GM18517 (cell line): Measurements from ENCODE around the gene TSFM.
A peak's percentile ranks its signal among the peaks of the same experiment; 100 is the strongest.

Source experiments
- ATAC-seq: cut with Tn5 transposase; IDR thresholded peaks from one replicate; pipeline ENCODE4 v1.9.1; 2021; ENCODE audit warnings: mild to moderate bottlenecking, moderate library complexity; ENCODE audit not compliant: unreplicated experiment

The TSFM gene

DNA sequence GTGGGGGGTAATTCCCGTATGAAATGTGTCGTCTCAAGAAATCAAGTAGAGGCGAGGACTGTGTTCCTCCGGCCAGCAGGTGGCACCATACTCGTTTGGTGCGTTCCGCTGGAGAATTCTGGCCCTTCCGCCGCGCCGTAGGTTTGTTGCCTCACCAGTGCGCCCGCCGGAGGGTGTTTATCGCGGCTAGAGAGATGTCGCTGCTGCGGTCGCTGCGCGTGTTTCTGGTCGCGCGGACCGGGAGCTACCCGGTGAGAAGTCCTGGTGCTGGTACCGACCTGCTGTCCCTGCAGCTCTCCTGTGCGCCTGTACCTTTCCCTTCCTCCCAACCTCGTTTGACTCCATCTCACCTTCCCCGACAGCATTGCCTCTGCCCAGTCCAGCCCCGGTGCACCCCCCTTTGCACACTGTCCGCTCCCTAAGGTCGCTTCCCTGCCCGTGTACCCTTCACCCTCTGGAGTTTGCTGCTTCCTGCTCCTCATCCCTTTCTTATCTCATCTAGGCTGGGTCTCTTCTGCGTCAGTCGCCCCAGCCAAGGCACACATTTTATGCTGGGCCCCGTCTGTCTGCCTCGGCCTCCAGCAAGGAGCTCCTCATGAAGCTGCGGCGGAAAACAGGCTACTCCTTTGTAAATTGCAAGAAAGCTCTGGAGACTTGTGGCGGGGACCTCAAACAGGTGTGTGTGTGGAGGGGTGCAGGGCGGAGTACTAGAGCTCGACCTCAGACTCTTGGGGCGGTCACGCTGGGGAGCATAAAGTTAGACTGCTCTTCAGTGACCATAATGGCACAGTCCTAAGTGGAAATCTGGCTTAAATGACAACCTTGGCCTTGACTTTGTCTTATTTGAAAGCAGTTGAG lies at the start of gene TSFM:
Gene TSFM, plus strand, starts transcription at position 180 of the 858 bp plus-strand sequence. Its CDS starts 15 bp downstream, at position 195.
- peak; percentile 89 for ATAC-seq

DNA sequence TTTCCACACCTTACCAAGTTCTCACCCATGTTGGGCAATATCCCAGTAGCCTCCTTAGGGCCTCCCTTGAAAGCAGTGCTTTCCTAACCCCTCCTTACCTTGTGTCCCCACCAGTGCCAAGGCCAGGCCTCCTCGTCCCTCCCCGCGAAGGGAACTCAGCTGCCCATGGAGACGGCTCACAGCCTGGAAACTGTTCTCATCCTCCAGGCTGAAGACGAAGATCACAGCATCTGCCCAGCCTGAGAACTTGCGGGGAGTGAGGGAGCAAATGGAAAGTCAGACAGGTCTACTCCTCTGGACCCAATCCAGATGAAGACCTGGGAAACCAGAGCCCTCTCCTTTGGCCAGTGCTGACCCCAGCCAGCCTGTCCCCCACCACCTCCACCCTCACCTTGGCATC lies 48.7 kb upstream of the TSFM start:
- ATAC-seq, result no peak

DNA sequence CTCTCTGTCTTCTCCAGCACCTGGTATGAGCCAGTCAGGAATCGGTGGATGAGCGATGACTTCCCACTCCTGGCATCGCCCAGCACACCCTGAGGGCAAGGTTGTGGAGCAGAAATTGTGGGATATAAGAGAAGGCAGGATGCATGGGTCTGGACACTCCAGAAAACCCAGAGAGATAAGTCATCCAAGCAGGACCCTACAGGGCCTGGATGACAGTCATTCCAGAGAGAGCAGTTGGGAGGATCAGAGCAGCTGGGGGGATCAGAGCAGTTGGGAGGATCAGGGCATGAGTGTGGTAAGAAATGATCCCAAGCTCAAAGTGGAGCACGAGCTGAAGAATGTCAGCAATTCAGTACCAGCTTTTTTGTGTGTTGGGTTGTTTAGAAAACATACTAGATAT lies 48.0 kb upstream of the TSFM start:
- no peak for ATAC-seq

DNA sequence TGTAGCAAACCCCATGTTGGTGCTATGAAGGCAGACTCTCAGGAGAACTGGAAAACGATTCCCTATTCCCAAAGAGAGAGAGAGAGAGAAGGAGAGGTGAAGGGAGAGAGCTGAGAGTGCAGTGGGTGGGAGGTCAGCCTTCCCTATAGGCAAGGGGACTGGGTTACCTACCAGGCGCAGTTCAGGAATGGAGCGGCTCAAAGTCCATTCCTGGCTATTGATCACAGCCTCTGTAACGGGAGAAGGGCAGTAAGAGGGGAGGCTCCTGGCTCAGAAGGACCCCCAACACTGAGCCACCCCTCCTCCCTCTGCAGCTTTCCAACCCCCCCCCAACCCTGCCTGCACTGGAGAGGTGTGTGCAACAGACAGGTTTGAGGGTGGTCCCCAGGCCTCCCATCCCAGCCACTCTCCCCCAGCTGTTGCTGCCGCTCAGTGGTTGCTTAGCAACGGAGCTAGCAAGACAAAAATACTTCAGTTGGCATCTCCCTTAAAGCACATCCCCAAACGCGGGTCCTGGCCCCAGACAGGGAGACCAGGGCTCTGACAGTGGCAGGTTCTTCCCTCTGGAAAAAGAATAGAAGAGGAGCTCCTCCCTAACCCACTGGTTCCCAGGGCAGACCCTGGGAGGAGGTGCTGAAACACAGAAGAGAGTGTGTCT lies 47.3 kb upstream of the TSFM start:
- no peak for ATAC-seq

DNA sequence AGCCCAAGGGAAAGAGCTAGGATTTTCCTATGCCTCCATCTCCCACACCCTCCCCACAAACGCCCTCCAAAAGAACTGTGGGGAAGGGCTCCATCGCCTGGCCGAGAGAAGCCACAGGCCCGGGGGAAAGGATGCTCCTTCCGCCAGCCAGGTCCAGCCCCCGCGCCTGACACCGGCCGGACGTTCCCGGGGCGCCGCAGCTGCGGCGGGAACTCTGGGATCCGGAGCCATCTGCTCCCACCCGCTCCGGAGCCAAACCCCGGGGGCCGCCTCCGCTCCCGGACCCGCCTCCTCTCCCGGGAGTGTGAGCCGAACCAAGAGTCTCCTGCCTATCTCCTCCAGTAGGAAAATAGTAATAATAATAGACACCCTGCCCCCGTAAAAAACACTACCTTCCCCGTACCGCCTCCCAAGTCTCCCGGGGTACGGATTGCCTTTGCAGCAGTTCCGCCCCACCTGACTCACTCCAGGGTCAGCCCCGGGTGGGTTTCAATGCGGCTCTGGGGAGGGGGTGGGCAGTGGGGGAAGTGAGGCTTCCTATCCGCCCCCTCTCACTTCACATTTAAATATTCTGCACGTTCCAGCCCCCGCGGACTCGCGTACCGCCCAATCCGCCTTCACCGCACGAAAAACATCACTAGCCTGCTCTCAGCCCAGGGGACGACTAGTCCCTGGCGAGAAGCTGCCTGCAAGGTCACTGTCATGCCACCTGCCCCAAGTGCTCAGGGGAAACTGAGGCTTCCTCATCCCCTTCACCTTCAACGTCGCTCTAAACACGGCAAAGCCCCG lies 46.4 kb upstream of the TSFM start:
- no peak for ATAC-seq

DNA sequence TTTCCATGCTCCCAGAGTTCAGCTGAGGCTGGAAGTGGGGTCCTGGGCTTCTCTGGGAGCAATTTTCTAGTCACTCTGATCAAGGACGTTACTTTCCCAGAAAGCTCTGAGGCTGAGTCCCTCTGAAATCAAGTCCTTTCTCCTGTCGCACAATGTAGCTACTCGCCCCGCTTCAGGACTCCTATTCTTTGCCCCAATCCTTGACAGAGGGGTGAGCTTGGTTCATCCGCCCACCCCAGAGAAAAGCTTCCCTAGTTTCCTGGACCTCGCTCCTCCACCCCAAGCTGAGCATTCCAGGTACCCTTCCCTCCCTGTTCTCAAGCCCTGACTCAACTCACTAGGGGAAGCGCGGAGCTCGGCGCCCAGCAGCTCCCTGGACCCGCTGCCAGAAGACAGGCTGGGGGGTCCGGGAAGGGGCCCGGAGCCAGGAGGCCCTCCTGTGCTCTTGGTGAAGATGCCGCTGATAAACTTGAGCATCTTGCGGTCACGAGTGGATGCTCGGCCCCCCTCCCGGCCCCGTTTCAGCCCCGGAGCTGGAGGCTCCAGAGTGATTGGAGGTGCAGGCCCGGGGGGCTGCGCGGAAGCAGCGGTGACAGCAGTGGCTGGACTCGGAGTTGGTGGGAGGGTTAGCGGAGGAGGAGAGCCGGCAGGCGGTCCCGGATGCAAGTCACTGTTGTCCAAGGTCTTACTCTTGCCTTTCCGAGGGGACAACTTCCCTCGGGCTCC lies 45.7 kb upstream of the TSFM start:
- ATAC-seq, result no peak

DNA sequence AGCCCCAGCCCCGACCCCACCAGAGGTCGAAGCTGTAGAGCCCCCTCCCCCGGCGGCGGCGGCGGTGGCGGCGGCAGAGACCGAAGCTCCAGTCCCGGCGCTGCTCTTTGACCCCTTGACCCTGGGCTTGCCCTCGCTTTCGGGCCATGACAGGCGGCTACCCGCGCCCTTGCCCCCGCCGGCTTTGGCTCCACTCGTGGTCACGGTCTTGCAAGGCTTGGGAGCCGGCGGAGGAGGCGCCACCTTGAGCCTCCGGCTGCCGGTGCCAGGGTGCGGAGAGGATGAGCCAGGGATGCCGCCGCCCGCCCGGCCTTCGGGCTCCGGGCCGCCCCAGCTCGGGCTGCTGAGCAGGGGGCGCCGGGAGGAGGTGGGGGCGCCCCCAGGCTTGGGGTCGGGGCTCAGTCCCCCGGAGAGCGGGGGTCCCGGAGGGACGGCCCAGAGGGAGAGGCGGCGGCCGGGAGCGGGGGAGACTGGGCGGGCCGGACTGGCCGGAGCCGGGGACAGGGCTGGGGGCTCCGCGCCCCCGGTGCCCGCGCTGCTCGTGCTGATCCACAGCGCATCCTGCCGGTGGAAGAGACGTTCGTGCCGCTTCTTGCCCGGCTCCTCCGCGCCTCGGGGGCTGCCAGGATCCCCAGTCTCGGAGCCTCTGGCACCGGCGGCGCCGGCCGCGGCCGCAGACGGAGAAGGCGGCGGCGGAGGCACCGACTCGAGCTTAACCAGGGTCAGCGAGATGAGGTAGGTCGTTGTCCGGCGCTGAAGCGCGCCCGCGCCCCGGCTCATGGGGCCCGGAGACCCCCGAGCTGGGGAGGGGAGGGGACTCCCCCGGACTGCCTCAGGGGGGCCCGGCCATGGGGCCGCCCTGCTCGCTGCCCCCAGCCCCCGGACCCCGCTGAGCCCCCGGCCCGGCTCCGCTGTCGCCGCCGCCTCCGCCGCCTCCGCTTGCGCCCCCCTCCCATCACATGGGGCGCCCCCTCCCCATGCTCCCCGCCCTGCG lies 44.8 kb upstream of the TSFM start:
- ATAC-seq, result no peak

DNA sequence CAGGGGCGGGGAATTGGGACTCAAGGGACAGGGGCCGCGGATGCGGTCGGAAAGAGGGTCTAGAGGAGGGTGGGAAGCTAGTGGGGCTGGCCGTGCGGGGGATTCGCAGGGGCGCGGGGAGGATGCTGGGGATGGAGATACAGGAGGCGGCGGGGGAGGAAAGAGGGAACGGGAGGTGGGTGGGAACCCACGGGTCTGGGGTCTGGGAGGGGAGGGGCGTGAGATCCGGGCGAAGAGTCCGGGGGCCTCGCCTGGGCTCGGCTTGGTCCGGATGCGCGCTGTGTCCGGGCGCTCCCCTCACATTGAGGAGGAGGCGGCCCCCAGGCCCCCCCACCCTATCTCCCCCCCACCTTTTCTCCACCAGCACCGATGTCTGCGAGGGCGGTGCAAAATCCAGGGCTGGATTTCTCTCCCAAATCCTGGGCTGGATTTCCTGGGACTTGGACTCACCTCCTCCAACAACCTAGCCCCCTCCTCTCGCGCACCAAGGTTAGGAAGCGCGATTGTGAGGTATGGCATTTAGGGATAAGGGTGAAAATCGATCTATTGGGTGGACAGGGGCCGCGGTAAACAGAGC lies 43.8 kb upstream of the TSFM start, which contains the start of gene AGAP2:
Gene AGAP2, minus strand, starts transcription at position 82 of the 577 bp plus-strand sequence. CDS start 496 bp downstream, outside the sequence.
- no peak for ATAC-seq

DNA sequence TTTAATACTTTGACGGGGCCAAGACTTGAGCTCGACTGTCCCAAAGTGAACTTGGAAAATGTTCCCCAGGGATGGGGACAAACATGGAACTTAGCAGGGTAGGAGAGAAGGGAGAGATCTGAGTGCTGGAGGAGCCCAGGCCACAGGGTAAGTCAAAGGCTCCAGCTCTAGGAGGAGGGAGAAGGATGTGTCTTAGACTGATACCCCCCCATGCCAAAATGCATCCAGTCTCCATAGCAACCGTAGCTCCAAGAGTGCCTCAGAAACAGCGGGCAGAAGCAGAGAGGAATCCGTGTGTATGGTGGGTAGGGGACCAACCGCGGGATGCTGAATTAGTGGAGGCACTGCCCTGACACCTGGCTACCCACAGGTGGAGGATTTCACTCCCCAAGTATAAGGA lies 43.2 kb upstream of the TSFM start:
- no peak for ATAC-seq

DNA sequence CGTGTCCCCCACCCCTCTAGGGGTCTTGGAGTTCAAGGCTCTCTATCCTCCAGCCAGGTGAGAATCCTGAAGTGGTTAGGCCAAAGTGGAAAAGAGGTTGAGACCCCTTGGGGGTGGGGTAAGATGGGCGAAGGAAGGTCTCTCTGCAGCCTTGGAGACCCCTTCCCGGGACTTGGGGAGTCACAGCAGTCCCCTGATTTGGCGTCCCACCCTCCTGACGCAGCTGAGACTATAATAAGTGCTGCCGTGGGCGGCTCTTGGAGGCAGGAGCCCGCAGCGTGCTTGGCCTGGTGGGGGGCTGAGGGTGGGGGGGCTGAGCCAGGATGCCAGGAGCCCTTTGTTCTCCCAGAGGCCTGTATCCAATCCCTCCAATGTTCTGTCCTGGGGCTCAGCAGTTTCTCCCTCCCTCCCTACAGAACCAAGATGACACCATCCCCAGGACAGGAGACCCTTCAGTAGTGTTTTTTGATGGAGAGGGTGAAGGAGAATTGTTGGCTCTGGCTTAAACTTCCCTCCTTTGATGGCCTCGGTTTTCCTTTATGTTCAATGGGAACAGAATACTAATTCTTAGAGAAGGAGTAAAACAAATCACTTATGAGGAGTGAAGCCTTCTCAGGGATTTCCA lies 42.6 kb upstream of the TSFM start:
- no peak for ATAC-seq

DNA sequence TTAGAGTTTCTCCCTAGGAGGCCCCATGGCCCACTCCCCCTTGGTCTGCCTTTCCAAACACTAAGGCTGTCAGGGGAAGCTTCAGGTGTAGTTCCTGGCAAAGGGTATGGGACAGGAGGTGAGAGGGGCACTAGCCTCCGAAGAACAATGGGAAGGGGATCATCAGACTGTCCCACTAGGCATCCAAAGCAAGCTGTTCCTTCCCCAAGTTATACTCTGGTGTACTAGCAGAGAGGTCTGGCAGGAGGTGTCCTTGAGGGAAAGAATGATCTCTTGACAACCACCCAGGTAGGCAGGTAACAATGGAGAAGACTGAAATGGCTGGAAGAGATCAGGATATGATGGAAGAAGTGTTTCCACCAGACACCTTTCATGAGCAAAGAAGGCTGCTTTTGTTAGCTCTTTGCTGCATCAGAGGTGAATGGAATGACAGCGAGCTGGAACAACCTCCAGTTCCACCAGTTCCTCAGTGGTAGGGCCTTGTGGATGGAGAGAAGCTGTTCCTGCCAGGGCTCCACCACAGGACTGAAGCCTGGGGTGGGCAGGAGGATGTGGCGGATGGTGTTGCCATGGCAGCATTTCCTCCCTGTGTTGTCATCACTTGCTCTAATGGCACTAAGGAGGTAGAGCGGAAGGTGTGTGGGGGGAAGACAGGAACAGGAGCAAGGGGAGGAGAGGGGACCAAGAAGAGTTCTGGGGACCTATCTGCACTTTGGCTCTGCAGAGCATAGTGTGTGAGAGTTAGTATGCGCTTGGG lies 41.8 kb upstream of the TSFM start:
- ATAC-seq, result peak; percentile 44

DNA sequence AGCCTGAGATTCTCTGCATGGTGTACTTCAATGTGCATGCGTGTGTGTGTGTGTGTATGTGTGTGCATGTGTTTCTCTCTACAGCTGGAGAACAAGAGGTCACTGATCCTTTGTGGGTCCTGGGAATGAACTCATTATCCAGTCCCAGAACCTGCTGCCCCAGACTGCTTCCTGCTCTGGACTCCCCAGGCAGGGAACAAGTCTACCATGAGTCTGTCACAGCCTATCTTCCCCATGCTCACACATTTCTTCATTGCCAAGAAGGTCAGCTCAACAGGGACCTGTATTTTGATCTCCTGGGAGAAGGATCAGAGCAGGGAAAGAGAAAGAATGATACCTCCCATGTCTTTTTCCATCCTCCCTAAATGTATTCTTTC lies 41.2 kb upstream of the TSFM start:
- ATAC-seq, result no peak

DNA sequence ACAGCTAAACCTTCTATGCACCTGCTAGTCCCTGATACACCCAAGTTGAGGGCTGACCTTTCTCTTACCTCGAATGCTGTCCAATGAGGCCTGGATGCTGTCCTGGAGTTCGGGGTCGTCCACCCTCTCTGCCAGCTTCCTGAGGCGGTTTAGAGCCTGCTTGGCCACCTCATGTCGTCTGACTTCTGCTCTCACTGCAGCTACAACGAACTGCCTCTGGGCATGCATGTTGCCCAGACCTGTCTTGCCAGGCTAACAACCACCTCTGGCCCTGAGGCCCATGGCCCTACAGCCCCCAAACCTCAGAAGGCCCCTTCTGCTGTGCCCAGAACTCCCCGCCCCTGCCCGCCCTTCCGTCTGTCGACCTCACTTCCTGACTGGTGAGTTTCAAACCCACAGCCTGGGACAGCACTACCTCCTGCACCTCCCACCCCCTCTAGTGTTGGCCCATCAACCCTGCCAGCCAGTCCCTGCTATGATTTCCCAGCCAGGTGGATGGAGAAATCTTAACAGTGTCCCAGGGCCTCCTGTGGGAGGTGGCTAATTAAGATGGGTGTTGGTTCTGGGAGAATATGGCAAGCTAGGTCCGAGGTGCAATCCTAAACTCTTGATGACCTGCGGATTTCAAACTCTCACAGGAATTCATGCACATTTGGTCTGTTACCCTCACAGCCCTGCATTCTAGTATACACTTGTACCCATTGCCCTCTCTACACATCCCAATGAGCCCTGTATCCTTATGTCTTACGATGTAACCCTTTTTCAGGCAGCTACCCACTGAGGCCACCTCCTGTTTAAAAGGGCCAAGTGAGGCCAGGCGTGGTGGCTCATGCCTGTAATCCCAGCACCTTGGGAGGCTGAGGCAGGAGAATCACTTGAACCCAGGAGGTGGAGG lies 40.5 kb upstream of the TSFM start:
- ATAC-seq, result peak; percentile 53

DNA sequence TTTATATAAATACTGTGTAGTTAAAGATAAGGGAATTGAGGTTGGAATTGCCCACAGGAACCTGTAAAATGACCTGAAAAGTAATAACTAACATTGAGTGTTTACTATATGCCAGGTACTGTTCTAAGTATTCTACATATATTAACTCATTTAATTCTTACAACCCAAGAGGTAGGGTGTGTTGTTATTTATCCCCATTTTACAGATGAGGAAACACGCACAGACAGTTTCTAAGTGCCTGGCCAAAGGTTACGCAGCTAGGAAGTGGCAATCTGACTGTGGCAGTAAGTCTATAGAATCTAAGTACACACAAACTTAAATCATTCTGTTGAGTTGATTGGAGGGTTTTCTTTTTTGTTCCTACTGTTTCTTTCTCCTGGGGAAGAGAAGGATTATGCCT lies 38.8 kb upstream of the TSFM start:
- ATAC-seq, result no peak

DNA sequence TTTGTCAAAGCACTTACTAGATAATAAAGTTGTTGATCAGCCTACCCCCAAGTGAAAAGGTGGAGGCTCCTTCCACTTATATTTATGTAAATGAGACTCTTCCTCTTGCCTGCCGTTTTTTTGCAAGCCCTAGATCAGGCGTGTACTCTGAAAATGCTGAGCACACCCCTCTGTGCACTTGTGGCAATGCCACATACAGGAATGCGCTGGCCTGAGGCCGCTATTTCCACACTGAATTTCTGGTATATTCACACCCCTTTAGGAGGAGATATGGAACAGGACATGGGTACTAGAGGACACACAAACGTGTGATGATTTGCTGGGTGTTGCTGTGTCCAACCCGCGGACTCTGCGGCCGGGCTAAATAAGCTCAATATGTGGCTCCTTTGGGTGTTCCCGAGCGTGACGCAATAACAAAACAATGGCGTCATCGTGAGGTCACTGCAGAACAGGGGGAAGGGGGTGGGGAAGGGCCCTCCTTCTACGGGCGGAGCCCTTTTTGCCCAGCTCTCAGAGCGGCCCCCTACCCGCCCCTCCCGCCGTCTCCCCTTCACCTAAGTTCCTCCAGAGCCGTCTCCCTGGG lies 38.3 kb upstream of the TSFM start:
- ATAC-seq, result peak; percentile 20

DNA sequence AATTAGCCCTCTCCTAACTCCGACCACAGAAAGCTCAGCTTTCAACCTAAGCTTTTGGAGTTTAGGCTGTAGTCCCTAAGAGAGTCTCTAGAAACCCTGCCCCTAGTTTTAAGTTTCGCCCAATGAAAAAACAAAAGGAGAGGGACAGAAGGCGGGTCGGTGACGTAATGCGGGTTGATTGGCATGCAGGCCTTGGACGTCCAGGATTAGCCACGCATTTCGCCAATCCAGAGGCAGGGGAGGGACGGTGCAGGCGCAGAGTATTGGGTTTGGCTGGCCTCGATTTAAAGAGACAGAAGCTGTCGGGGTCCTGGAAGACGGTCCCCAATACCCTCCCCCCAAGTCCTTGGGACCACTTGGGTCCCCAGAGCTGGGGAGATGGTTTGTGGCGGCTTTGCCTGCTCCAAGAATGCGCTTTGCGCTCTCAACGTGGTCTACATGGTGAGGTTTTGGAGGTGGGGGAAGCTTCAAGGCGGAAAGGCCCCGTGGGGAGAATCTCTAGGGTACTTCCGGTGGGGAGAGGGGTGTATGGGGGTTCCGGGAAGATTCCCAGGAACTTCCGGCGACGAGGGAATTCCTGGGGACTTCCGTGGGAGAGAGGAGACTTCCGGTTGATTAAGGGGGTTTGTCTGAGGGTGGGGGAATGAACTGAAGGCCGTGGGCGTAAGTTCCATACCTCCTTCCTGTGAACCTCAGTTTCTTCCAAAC lies 37.7 kb upstream of the TSFM start, which contains the start of gene TSPAN31:
Gene TSPAN31, plus strand, starts transcription at position 263 of the 708 bp plus-strand sequence. Its CDS starts 116 bp downstream, at position 379.
- peak; percentile 79 for ATAC-seq
